ENCODE measurements around the gene SLC9A9.
"Not testable (repeated sequence)": the region's sequence is repeated elsewhere in the genome, so short reads cannot be mapped to it uniquely, and the experiment has no call there.

Gene SLC9A9

DNA sequence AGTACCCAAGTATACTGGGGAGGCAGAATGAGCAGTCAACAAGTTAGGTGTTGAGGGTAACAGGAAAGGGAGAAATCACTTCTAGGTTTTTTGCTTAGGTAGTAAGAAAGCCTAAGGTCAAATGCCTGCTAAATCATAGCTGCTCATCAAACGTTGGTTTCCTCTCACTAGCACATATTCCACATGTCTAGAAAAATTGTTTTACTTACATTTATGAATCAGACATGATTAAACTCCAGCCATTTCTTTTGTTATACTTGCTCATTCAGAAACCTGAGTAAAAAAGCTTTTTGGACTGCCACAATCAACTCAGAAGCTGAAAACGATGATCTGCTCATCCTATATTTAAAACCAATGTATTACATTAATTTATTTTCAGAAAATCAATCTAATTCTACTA lies 40.2 kb downstream of the SLC9A9 start:
- no peak for DNase-seq

DNA sequence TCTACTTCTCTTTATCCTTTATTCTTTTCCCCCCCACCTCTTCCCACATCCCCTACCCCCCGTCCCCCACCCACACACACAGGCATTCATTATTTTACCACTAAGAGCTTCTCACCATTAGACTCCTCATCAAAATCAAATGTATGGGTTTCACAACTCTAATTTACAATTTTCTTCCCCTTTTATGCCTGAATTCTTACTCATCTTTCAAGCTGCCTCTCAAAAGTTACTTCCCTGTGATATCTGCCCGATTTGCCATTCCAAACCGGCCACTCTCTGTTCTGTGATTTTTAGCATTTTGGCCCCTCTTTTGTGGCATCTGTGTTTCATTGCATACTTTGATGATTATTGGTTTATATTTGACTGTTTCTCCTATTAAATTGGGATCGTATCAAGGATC lies 42.2 kb downstream of the SLC9A9 start:
- DNase-seq: no peak

DNA sequence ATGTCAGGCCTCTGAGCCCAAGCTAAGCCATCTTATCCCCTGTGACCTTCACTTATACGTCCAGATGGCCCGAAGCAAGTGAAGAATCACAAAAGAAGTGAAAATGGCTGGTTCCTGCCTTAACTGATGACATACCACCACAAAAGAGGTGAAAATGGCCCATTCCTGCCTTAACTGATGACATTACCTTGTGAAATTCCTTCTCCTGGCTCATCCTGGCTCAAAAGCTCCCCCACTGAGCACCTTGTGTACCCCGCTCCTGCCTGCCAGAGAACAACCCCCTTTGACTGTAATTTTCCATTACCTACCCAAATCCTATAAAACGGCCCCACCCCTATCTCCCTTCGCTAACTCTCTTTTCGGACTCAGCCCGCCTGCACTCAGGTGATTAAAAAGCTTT lies 42.8 kb downstream of the SLC9A9 start:
- not testable (repeated sequence) for DNase-seq

DNA sequence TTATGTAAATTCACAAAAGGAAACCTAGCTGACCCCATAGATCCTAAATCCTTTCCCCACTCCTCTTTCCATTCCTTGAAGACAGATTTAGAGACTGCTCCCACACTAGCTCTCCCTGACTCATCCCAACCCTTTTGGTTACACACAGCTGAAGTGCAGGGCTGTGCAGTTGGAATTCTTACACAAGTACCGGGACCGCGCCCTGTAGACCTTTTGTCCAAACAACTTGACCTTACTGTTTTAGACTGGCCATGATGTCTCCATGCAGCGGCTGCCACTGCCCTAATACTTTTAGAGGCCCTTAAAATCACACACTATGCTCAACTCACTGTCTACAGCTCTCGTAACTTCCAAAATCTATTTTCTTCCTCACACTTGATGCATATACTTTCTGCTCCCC lies 47.2 kb downstream of the SLC9A9 start:
- DNase-seq: not testable (repeated sequence)

DNA sequence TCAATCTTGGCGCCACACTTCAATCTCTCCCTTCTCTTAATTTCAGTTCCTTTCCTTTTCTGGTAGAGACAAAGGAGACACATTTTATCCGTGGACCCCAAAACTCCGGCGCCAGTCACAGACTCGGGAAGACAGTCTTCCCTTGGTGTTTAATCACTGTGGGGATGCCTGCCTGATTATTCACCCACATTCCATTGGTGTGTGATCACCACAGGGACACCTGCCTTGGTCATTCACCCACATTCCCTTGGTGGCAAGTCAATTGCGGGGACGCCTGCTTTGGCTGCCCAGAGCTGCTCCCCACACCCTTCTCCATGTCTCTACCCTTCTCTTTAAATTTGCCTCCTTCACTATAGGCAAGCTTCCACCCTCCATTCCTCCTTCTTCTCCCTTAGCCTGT lies 50.1 kb downstream of the SLC9A9 start:
- not testable (repeated sequence) for DNase-seq

DNA sequence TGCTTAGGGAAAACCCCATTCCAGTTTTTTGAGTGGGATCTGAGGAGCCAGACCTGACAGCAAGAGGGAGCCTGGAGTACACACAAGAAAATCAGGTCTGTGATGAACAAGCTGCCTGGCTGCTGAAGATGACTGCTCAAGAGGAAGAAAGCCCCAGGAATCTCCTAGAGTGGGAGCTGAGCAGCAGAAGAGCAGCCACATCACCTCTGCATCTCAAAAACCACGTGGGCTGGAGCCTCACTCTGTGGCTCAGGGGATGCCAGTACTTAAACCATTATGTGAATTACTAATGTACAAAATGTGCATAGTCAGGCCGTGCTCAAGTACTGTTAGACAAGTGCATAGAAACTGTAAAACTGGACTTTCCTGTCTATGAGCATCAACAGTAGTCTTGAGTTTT lies 52.4 kb downstream of the SLC9A9 start:
- DNase-seq: no peak

DNA sequence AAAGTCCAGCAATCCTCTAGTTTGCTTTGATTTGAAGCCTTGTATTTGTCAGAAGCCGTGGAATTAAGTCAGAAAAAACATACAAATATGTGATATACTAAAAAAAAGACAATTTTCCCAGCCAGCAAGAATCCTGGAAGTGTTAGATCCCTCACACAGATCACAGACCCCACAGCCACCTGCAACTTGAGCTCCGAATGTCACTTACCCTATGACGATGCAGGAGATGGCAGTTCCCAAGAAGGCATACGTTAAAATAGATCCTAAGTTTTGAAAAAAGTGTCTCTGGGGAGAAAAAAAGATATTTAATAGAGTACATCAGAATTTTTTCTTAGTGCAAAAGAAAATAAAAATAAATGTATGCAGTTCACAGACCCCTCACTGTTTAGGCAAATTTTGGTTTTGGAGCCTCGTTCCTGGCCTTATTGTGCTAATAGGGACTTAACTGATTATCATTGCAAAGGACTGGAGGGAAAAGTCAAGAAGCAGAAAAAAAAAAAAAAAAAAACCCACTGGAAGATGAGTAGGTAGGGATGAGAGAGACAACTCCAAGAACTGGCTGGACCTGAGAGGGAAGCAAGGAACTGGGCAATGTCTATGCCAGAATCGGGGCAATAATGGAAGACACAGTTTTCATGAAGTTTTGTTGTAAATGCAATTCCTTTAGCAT lies 53.3 kb downstream of the SLC9A9 start:
- DNase-seq: no peak

DNA sequence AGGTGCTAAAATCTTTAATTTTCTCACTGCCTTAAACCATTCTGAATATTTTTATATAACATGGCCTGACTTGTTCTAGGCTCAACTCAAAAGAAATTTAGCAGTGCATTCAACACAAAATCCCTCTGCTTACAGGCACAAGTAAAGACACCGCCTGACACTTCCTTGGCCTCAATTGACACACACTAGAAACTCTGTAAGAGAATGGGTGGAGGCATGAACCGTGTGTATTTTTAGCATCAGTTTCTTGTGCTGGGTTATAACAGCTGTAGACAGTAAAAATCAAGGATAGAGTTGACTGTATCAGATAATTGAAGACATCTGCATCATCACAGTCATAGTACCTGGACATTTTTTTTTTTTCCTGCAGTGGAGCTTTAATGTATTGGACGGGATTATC lies 54.3 kb downstream of the SLC9A9 start:
- DNase-seq: no peak

DNA sequence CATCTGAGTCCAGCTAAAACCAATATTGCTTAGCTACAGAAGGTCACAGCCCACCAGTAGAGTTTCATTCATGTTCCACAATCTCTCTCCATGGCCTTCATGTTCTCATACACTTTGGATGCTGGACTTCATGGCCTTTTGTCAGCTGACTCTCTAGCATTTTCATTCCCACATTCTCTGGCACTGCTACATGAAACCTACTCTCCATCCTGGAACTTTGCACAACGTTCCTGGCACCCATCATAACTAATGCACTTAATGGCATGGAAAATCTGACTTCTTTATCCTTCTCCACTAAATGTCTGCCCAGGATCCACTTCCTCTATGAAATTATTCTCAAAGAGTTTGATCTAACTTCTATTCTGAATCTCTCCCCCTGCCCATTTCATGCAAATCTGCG lies 56.9 kb downstream of the SLC9A9 start:
- no peak for DNase-seq

DNA sequence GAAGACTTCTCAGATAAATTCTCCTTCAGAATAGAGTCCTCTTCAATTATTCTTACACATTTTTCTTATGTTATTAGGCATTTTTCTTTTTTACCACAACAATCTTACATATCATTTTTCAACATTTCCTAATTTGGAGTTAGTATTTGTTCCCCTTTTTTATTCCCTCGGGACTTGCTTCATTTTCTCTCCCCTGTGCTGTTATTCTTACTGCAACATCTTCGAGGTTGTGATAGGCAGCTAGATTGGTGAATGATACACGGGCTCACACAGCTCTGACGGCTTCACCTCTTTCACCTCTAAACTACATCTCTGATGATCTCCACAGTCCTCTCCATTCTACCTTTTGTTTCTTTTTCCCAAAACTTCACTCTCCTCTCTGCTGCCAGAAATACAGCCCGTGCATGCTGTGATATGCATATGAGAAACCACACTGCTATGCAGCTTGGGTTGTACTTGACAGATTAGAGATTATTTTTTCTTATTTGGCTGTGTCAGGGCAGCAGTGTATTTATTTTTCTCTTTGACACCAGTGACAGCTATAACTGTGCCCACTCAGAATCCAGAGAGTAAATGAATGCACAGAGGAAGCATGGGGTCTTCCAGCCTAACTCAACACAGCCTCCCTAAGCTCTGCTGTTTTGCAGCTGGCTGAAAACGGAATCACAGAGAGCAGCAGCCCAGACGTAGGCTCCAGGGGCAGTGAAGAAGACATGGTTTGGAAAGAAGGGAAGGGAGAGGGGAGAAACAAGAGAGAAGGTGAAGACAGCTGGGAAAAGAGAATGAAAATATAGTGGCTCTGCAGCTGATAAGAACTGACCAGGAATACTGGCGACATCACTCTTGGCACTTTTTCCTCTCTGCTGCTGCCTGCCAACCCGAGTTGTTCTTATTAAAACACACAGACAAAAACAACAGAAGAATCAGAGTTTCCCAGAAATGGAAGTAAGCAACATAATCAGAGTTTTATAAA lies 61.8 kb downstream of the SLC9A9 start:
- no peak for DNase-seq

DNA sequence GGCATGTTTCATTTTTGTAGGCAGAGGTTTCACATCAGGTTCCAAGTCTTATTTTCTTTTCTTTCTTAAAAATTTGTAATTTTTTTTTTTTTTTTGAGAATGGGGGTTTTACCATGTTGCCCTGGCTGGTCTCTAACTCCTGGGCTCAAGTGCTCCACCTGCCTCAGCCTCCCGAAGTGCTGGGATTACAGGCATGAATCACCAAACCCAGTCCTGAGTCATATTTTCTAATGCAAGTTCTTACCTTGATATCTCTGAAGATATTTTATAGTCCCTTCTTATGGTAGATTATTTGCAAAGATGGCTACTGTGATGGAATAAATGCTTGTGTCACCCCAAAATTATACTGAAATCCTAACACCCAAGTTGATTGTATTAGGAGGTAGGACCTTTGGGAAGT lies 63.8 kb downstream of the SLC9A9 start:
- DNase-seq: no peak

DNA sequence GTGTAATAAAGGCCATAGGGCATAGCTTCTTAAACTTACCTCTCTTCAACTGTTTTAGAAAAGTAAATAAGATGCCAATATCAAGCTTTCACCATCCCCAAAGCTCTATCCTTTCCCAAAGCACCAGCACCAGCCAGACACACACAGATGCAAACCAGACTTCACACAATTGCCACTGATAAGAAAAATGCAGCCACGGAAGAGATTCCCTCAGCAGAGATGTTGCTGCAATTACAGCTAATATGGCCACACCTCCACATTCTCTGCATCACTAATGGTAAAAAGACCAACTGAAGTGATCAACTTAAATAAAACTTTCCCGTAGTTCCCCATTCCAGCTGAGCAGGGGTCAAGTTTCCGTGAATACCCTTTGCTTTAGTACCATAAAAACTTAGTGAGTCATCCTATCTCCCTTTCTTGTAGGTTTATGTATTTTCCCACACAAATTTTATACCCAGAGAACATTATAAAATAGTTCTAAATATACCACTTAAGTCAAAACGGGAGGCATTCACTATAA lies 64.4 kb downstream of the SLC9A9 start:
- DNase-seq: no peak

DNA sequence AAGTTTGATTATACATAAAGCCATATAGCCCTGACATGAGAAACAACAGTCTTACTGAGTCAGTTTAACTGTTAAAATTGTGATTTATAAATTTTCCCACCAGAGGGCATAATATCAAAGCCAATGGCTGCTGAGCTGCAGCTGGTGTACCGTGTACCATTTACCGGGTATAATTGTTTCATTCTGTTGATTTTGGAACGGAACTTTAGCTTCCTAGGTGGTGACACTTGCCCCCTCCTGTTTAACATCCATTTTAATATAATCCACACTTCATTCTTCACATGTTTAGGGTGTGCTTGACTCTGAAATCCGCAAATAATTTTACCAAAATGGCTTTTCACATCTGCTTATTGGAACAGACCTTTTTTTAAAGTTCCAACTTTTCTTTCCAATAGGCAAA lies 72.8 kb downstream of the SLC9A9 start:
- no peak for DNase-seq

DNA sequence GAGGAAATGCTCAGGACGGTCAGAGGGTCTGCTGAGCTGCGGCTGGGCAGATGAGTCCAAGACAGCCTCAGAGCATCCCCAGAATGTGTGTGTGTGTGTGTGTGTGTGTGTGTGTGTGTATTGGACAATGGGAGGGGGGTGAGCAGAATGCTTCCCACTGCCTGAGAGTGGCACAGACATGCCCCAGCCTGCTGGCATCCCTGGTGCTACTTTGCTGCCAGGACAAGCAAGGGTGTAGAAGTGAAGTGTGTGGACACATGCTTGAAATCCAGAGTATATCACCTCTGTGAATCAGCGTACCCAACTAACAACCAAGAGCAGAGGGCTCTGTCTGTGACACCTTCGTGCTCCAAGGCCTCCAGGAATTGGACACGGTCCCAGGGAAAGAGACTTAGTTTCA lies 76.3 kb downstream of the SLC9A9 start:
- no peak for DNase-seq

DNA sequence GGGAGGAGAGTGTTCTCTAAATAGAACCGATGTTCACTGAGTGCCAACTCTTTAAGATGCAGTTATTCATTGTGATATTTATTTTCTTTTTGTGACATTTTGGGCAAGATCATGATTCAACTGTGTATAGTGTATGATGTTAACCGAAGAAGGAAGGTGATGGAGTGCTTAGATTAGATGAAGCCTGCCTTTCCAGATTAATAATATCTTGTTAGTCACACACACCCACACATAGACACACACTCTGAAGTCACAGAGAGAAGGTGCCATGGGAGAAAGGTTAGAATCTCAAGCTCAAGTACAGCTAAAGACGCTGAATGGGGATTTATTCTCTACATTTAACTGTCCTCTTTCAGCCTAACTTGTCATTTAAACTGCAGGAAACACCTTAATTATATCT lies 77.0 kb downstream of the SLC9A9 start:
- no peak for DNase-seq

DNA sequence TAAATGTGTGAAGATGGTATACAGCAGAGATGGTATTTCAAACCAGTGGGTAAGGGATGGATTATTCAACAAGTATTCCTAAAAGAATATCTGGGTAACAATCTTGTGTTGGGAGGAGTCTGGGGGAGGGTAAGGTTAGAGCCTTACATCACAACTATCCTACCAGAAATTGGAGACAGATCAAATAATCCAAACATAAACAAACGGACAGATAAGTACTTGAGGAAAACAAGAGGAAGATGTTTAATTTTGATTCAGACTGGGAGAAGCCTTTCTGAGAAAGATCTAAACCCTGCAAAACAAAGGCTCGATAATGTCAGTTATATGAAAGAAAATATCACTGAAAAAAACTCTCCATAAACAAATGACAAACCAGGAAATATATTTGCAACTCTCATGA lies 77.9 kb downstream of the SLC9A9 start:
- no peak for DNase-seq

DNA sequence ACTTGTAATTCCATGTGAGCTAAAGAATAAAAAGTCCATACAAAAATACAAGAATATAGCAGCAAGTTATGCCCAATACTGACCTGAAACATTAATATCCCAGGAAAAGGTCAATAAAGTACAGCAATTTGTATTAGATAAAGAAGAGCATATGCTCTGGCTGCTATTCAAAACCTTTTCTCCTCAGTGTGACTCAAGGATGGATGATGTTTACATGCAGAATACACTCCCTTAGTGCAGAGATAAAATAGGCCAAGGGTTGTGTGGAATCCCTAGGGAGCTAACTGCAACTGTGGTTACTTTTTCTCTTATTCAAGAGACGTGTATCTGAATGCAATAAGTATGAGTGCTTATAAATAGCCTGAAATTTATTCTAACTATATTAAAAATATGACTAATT lies 78.7 kb downstream of the SLC9A9 start:
- DNase-seq: no peak

DNA sequence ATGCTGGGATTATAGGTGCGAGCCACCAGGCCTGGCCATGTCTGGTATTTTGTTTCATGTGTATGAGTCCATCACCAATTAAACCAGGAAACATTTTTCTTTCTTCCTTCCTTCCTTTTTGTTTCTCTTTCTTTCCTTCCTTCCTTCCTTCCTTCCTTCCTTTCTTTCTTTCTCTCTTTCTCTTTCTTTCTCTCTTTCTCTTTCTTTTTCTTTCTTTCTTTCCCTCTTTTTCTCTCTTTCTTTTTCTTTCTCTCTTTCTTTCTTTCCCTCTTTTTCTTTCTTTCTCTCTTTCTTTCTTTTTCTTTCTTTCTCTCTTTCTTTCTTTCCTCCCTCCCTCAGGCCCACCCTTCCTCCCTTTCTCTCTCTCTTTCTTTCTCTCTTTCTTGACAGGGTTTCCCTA lies 83.4 kb downstream of the SLC9A9 start:
- no peak for DNase-seq

DNA sequence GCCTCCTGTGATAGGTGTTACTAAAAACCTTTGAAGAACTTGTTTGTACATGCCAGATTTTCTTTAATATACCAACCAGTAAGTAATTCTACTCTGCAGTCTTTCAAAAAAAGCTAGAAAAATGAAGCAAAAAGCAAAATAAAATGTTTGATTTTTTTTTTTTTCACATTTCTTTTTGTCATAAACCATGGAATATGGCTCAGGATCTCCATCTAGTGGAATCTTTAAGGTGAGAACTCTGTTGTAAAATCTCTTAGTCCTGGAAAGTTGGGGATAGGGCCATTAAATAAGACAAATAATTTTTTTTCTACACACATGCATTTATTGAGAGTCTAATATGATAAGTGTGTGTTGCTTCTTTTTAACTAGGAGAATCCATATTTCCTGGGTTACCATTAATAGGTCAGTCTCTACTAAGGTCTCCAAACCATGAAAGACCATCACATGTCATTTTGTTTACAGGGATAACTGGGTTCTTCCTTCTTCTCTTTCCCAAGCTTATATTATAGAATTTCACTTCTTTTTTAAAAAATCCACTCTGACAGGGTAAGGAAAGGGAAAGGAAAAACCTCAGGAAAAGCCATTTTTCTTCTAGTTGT lies 84.6 kb downstream of the SLC9A9 start:
- DNase-seq: no peak

DNA sequence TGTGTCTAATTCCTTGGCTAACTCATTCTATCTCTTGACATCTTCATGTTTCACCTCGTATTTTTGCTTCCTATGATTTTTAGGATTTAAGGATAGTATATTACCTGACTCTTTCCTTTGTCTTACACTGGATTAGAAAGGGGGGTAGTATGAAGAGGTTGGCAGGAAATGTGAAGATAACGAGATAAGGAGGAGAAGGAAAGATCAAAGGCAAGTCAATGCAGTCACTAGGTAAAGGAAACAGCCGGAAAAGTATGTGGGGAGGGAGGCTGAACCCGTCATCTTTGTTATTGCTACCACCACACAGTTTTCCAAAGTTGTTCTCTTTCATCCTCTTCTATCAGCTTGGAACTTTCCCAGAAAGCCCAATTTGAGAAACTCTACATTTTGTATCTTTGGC lies 90.6 kb downstream of the SLC9A9 start:
- DNase-seq: no peak

DNA sequence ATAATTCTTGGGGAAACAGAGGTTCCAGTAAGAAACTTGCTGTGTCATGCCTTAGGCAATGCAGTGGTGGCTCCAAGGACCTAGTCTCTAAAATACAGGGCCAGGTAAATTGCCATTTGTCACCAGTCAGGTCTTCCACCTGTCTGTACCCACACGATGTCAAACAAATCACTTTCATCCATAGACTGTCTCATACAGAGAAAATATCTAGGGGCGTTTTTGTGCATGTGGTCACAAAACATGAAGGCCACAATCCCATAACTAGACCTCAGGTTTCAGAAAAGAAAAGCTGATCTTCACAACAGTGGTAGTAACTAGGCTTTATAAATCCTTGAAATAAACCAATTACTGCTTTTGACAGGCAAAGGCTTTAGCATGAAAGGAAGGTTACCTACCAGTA lies 92.3 kb downstream of the SLC9A9 start:
- no peak for DNase-seq

DNA sequence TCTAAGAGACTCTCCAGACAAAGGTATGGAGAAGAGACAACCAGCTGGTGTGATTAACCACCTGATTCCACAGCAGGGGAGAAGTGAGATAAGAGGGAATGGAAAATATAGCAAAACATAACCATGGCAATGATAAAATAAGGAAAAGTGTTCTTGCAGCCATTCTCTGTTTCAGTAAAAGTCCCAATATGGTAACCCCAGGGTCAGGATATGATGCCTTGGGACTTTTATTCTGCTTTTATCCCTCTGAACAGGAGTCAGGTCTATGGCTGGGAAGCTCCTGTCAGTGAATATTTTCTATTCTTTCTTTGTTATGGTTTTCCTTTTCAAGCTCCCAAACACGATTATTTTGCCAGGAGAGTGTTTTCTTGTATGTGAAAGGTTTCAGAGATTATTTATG lies 94.2 kb downstream of the SLC9A9 start:
- DNase-seq: no peak

DNA sequence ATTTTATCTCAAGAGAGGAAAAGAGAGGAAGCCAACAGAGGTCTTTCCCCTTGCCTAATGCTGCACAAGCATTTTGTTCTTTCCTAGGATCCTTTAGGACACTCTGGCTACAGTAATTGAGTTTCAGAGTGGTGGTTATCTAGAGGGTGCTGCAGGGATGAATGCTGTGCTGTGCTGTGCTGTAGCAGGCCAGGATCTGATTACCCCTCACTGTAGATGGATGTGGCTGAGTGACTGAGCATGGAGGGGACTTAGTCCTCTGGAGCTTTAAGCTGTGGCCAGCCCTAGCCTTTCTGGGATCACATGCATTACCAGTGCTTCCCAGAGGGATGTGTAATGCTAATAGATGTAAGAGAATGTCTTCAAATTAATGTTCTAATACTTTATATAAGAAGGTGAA lies 94.8 kb downstream of the SLC9A9 start:
- DNase-seq: no peak

DNA sequence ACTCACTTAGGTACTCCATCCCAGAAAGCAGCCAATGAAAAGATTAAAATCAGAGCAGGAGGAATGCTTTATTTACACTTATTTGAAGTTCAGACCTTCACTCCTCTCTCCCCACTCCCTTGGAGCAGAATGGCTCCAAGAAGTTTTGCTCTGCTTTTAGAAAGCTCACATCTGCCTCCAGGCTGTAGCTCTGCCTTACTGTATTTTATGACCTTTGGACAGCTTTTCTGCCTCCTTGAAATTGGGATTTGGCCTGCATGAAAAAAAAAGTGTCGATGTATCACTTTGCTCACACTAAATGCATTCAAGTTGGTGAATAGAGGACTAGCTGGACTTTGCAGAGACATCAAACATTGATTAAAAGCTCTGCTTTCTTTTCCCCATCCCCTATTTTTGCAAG lies 95.3 kb downstream of the SLC9A9 start:
- no peak for DNase-seq

Data from activated CD8-positive, alpha-beta memory T cell treated with anti-CD3 and anti-CD28 coated beads, Interleukin-2, amount 50 U/mL, for 4 hours (primary cell).